Endothelial cell of umbilical vein (primary cell): ENCODE measurements around the gene RIPPLY1.

ENCODE experiments used
- CTCF ChIP-seq, 2 donors: IDR thresholded peaks; 1 replicate in 1 of 2; 2 replicates in 1 of 2; pipeline ENCODE4 v1.5.1; 2011; ENCODE audit warnings: low read length in 2 of 2, mild to moderate bottlenecking in 2 of 2, moderate library complexity in 2 of 2, control low read depth in 1 of 2, inconsistent platforms in 1 of 2, low read depth in 1 of 2; ENCODE audit not compliant: insufficient read depth in 1 of 2; ENCODE audit errors: extremely low read depth in 1 of 2
- EZH2 ChIP-seq: IDR thresholded peaks from 2 replicates; pipeline ENCODE4 v1.6.1; 2012; ENCODE audit warnings: borderline replicate concordance, low read depth, mild to moderate bottlenecking, moderate library complexity, low read length, inconsistent platforms; ENCODE audit not compliant: severe bottlenecking
- JUN ChIP-seq: IDR thresholded peaks from 2 replicates; pipeline ENCODE4 v1.6.1; 2011; ENCODE audit warnings: borderline replicate concordance, low read depth; ENCODE audit not compliant: insufficient read length, insufficient read depth
- MYC ChIP-seq: IDR thresholded peaks from one replicate; pipeline ENCODE4 v1.6.1; 2011; ENCODE audit warnings: mild to moderate bottlenecking, low read depth, low read length
- POLR2A ChIP-seq: IDR thresholded peaks from 2 replicates; pipeline ENCODE4 v1.6.1; 2012; ENCODE audit warnings: low read depth, mild to moderate bottlenecking, control low read depth, low read length
- POLR2AphosphoS5 ChIP-seq: IDR thresholded peaks from 2 replicates; pipeline ENCODE4 v1.6.1; 2012; ENCODE audit warnings: low read depth, mild to moderate bottlenecking, control low read depth, low read length, moderate library complexity; ENCODE audit not compliant: insufficient read depth

GRCh38 chrX:106928227-106928626 lies 25.1 kb upstream of the RIPPLY1 start:
- no peak for TF ChIP-seq CTCF (IDR thresholded peaks at IDR 0.05; ENCODE audit: extremely low read depth in 1 of 2, insufficient read depth in 1 of 2, low read depth in 1 of 2, low read length in 2 of 2)
- TF ChIP-seq EZH2, result no peak
- TF ChIP-seq JUN, result no peak
- no peak for TF ChIP-seq POLR2A
- no peak for TF ChIP-seq POLR2AphosphoS5
- TF ChIP-seq MYC, result no peak
